VCaP (cell line): ENCODE measurements around the gene PPHLN1.

ENCODE experiments used
- H3K27ac ChIP-seq: fragments of 450-650 bp; 2 replicates; pipeline ENCODE4 v1.5.1; 2017
- TF ChIP-seq, protein P1 (sequence below): fragments of 450-650 bp; conservative IDR thresholded peaks from 2 replicates; pipeline ENCODE4 v1.5.1; 2017; ENCODE audit warnings: mild to moderate bottlenecking, moderate library complexity

The PPHLN1 gene

DNA sequence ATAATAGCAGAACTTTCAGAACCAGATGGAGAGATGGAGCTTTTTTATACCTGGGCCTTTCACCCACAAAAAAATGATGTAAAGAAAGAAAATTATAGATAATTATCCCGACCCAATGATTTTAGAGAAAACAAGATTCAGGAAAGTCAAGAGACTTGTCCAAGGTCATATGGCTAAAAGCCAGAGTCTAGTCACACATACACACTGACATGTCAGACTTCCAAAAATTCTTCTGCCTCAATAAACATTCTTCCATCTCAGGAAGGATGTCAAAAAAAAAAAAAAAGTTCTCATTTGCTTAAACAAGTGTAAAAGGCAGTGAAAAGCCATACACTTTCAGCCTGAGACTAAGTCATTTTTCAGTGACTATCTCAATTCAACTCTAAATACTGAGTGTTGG, 147.6 kb downstream of the PPHLN1 start:
- TF ChIP-seq, protein P1, sequence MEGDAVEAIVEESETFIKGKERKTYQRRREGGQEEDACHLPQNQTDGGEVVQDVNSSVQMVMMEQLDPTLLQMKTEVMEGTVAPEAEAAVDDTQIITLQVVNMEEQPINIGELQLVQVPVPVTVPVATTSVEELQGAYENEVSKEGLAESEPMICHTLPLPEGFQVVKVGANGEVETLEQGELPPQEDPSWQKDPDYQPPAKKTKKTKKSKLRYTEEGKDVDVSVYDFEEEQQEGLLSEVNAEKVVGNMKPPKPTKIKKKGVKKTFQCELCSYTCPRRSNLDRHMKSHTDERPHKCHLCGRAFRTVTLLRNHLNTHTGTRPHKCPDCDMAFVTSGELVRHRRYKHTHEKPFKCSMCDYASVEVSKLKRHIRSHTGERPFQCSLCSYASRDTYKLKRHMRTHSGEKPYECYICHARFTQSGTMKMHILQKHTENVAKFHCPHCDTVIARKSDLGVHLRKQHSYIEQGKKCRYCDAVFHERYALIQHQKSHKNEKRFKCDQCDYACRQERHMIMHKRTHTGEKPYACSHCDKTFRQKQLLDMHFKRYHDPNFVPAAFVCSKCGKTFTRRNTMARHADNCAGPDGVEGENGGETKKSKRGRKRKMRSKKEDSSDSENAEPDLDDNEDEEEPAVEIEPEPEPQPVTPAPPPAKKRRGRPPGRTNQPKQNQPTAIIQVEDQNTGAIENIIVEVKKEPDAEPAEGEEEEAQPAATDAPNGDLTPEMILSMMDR: no peak
- no peak overlapping the region for H3K27ac ChIP-seq

DNA sequence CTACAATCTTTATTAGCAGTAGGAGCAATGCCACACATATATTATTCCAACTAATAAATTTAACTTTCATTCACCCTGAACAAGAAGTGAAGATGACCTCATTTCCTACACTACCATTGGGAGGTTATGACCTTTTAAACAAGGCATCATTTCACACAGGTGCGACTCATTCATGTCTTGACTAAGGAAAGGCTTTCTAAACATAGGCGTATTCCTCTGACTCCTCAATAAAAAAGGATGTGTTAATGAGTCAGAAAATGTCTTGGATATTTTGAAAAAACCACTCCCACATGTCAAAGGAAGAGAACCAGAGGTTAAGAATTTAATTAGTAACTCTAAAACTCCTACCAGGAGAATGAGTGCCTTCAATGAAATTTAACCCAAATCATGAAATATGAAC, 148.4 kb downstream of the PPHLN1 start:
- H3K27ac ChIP-seq: no peak overlapping the region
- TF ChIP-seq, protein P1: no peak

DNA sequence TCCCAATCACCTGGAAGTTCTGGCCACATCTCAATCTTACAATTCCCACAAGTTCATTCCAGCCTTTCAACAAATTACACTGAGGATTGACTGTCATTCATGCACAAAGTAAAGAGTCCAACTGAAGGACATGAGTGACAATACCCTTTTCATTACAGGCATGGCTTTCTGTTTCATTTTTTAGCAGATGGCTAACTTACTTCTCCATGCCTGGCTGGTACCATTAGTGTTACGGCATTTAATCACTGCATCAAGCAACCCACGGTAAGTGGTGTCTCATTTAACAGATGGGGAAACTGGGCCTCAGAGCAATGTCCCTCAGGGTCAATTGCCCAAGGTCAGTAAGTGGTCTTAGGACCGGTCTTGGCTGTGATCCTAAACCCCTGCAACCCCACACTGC, 149.1 kb downstream of the PPHLN1 start:
- H3K27ac ChIP-seq: no peak overlapping the region
- TF ChIP-seq, protein P1: no peak

DNA sequence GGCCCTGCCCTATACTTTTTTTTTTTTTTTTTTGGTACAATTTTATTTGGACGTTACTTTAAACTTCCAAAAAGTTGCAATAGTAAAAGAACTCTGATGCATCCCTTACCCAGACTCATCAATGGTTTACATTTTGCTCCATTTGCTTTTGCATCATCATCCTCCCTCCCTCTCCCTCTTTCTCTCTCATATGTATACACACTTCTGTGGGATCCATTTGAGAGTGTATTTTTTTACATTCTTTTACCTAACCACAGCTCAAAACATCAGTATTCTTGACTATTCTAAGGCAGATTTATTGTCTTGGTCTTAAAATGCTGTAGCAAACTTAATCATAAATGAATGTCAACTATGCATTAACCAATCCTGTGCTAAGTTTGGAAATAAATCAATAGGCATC, 152.0 kb downstream of the PPHLN1 start:
- TF ChIP-seq, protein P1: no peak

DNA sequence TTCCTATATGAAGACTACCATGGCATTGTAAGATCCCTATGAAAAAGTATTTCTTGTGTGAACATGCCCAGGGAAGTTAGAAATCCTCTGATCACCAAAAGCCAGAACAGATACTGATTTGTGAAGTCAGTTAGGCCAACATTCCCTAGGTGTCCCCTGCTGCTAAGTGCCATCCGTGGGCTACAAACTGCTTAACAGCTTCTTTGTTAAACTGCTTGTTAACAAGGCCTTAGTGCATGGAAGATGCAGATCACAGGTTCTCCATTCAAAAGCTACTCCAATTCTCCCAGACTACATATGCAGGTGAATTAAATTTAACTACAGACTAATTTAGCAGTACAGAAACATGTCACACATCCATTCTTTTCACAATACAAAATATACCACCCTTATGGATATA, 155.4 kb downstream of the PPHLN1 start:
- TF ChIP-seq, protein P1: no peak

More for the DNA sequence above, 152.0 kb downstream of the PPHLN1 start:
- no peak overlapping the region for H3K27ac ChIP-seq

DNA sequence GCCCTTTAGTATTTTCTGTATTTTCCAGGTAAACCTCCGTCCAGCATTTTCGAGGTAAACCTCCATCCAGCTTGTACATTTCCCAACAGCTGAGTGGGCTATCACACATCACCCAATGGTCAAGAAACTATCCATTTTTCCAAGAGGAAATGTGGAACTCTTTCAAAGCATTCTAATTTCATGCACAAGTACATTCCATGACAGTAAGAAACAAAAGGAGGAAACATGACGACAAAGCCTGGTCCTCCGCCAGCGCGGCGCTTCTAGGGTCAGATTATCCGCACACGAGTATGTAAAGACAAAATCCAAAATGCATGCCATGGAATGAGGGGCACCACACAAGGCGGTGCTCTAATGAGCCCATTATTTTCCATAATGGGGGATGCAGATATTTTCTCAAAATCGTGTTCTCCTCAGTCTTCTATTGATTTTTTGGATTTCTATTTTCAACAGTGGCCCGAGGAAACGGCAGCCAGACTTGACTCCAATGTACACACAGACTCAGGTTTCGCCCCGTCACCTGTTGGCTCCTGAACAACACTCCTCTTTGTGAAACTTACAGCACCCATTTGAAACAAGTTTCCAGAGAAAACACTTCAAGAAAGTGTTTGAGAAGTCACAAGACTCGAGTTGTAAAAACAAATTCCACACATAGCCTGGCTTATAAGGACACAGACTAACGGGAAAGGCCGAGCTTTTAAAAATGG, 156.2 kb downstream of the PPHLN1 start:
- H3K27ac ChIP-seq: no peak overlapping the region
- TF ChIP-seq, protein P1: no peak

More for the DNA sequence above, 155.4 kb downstream of the PPHLN1 start:
- no peak overlapping the region for H3K27ac ChIP-seq

DNA sequence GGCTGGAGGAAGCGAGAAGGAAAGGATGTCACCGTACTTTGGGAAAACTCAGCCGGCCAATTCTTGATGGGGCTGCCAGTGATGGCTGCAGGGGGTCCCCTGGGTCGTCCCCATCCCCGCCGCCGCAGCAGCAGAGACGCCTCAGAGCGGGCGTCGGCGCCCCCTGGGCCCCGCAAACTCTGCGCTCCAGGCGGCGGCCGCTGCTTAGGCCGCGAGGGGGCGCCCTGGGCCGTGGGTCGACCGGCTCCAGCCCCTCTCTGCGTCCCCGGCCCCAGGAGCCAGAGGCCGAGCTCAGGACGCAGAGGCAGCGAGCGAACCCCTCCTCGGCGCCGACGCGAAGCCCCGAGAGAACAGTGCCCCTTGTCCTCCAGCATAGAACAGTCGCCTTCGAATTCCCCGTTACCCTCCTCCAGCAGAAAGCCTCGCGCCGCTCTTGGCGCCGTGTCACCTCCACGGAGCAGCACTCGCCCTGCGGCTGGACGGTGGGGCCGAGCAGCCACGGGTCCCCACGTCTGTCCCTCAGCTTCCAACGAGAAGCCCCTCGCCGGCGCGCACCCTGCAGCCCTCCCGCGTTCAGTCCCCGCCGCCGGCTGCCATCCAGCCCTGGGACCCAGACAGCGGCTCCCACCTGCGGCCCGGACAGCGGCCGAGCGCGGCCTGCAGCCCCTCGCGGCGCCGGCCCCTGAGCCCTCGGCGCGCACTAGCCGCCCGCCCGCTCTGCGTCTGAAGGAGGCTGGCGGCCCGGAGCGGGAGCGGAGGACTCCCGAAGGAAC, 157.0 kb downstream of the PPHLN1 start:
- TF ChIP-seq, protein P1: peak; percentile 97
- peak overlapping the region; percentile 34; the same call in 1 of the 2 replicates for H3K27ac ChIP-seq
